Peyer's patch (tissue), 4 donors: ENCODE data around the gene ATG4B.

Source experiments
- CTCF ChIP-seq, 6 experiments: fragments of 450-650 bp in 4 of 6; fragments of 200-600 bp in 2 of 6; sonication (generic) in 1 of 6; IDR thresholded peaks; one replicate each; pipeline ENCODE4 v1.5.1; 2017 to 2019; ENCODE audit warnings: antibody characterized with exemption in 6 of 6, mild to moderate bottlenecking in 3 of 6, moderate library complexity in 1 of 6
- POLR2A ChIP-seq, 2 donors: fragments of 450-650 bp; IDR thresholded peaks; one replicate each; pipeline ENCODE4 v1.5.1; 2017; ENCODE audit warnings: antibody characterized with exemption in 2 of 2, mild to moderate bottlenecking in 2 of 2, moderate library complexity in 2 of 2

DNA sequence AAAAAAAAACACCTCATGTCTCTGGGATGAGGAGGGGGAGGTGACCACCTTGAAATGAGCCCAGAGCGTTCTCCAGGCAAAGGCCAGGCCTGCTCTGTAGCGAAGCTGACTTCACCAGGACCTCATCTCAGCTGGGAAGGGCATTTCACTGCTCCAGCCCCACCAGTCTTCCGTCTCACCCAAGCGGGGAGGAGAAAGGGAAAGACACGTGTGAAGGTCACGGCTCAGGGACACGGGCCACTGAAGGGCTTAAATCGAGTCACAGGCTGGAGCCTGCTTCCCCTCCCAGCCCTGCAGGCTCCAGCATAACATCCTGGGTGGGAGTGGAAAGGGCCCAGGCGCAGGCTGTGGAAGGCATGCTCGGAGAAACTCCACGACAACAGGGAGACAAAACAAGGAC is 18.7 kb upstream of the ATG4B start:
- TF ChIP-seq CTCF (IDR thresholded peaks at IDR 0.05) (no peak), POLR2A (IDR thresholded peaks at IDR 0.05) (no peak)
